Measurements from ENCODE around the gene DCDC1.

The DCDC1 gene

GRCh38 chr11:31237819-31238760 is 131.4 kb downstream of the DCDC1 start:
- TF ChIP-seq, protein P1, sequence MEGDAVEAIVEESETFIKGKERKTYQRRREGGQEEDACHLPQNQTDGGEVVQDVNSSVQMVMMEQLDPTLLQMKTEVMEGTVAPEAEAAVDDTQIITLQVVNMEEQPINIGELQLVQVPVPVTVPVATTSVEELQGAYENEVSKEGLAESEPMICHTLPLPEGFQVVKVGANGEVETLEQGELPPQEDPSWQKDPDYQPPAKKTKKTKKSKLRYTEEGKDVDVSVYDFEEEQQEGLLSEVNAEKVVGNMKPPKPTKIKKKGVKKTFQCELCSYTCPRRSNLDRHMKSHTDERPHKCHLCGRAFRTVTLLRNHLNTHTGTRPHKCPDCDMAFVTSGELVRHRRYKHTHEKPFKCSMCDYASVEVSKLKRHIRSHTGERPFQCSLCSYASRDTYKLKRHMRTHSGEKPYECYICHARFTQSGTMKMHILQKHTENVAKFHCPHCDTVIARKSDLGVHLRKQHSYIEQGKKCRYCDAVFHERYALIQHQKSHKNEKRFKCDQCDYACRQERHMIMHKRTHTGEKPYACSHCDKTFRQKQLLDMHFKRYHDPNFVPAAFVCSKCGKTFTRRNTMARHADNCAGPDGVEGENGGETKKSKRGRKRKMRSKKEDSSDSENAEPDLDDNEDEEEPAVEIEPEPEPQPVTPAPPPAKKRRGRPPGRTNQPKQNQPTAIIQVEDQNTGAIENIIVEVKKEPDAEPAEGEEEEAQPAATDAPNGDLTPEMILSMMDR (IDR thresholded peaks at IDR 0.05; ENCODE audit: low read depth, low read length, missing control alignments), result no peak
- no peak overlapping the region for H3K4me3 ChIP-seq (replicated peaks; ENCODE audit: low read depth, low read length)
- DNase-seq (ENCODE audit: extremely low read depth, low read depth), result no peak

GRCh38 chr11:31236143-31236542 is 133.4 kb downstream of the DCDC1 start:
- TF ChIP-seq, protein P1 (IDR thresholded peaks at IDR 0.05; ENCODE audit: low read depth, low read length, missing control alignments), result no peak
- H3K4me3 ChIP-seq (replicated peaks; ENCODE audit: low read depth, low read length), result no peak overlapping the region
- no peak for DNase-seq (ENCODE audit: extremely low read depth, low read depth)

GRCh38 chr11:31233425-31233824 is 136.1 kb downstream of the DCDC1 start:
- no peak for DNase-seq (ENCODE audit: extremely low read depth, low read depth)
- no peak overlapping the region for H3K4me3 ChIP-seq (replicated peaks; ENCODE audit: low read depth, low read length)
- TF ChIP-seq, protein P1 (IDR thresholded peaks at IDR 0.05; ENCODE audit: low read depth, low read length, missing control alignments), result peak; percentile 13

- TF ChIP-seq, protein P1 (IDR thresholded peaks at IDR 0.05; ENCODE audit: low read depth, low read length, missing control alignments), result no peak
- no peak for DNase-seq (ENCODE audit: extremely low read depth, low read depth)
- no peak overlapping the region for H3K4me3 ChIP-seq (replicated peaks; ENCODE audit: low read depth, low read length)
Measured at GRCh38 chr11:31231601-31232000, 137.9 kb downstream of the DCDC1 start.

- TF ChIP-seq, protein P1 (IDR thresholded peaks at IDR 0.05; ENCODE audit: low read depth, low read length, missing control alignments), result no peak
- no peak overlapping the region for H3K4me3 ChIP-seq (replicated peaks; ENCODE audit: low read depth, low read length)
- DNase-seq (ENCODE audit: extremely low read depth, low read depth), result no peak
Measured at GRCh38 chr11:31218847-31219246, 150.7 kb downstream of the DCDC1 start.

GRCh38 chr11:31214372-31214771 is 155.2 kb downstream of the DCDC1 start:
- TF ChIP-seq, protein P1 (IDR thresholded peaks at IDR 0.05; ENCODE audit: low read depth, low read length, missing control alignments), result no peak
- H3K4me3 ChIP-seq (replicated peaks; ENCODE audit: low read depth, low read length), result no peak overlapping the region
- no peak for DNase-seq (ENCODE audit: extremely low read depth, low read depth)
